Pons (tissue), 1 donor: ENCODE results near the gene TACC2.

Source experiments
- DNase-seq: peaks from one replicate; pipeline ENCODE4 v3.0.0-alpha.2; 2016; ENCODE audit warnings: low spot score

TACC2 gene

GRCh38 chr10:122222638-122223037 lies 233.7 kb downstream of the TACC2 start:
- DNase-seq: no peak

GRCh38 chr10:122224159-122224558 lies 235.2 kb downstream of the TACC2 start:
- no peak for DNase-seq

DNA sequence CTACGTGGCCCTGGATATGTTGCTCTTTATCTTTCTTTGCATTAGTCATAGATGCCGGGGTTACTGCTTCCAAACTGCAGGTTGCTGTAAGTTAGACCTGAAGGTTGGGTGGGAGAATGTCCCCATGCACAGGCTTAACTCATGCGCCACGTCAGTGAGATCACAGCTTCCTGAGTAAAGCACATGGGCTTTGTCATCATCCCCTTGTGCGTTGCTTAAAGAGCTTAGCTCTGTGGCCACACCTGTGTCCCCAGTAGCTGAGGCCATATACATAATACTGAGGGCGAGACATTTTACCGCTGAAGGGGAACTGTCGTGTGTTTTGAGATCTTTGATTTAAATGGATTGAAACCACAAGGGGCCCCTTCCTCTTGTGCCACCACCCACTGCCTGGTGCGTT lies 236.4 kb downstream of the TACC2 start:
- no peak for DNase-seq

DNA sequence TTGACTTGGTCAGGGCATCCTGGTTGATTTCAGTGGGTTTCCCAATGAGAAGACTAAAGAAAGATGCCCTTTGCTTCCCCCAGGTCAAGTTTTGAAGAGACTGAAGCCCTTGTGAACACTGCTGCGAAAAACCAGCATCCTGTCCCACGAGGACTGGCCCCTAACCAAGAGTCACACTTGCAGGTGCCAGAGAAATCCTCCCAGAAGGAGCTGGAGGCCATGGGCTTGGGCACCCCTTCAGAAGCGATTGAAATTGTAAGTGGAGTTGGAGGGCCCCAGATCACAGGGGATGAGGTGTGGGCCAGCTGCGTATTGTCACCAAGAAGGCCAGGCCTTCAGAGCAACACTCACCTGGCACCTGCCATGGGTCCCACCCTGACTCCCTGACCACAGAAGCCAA lies 238.8 kb downstream of the TACC2 start:
- DNase-seq: no peak

DNA sequence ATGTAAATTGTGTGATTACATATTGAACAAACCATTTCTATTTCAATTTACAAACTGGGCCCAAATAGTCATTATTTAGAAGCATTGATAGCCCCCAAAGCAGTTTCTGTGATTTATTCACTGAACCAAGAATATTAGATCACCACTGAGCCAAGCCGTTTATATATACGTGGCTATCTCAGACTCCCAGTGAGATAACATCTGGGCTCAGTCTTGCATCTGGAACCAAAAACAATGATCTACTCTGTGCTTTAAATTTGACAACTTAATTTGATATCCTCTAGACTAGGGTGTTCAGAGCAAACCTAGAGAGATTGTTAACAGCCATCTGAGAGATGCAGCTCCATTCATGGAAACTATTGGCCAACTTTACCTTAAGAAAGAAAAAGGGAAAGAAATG lies 240.7 kb downstream of the TACC2 start:
- DNase-seq: no peak

DNA sequence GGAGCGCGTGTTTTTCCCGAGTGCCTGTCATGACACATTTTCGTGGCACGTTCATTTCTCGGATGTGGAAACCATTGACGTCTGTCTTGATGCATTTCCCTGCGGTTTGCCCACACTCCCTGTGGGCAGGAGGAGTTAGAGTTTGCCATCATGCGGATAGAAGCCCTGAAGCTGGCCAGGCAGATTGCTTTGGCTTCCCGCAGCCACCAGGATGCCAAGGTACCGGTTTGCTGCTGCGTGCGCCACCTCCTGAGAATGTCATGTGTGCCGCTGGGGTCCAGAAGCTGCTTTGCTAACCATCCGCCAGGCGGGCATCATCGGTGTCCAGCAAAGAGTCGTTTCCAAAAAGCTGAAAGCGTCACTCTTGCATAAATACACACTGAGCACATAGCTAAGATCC lies 241.3 kb downstream of the TACC2 start:
- no peak for DNase-seq

GRCh38 chr10:122232769-122233168 lies 243.8 kb downstream of the TACC2 start:
- DNase-seq: no peak

DNA sequence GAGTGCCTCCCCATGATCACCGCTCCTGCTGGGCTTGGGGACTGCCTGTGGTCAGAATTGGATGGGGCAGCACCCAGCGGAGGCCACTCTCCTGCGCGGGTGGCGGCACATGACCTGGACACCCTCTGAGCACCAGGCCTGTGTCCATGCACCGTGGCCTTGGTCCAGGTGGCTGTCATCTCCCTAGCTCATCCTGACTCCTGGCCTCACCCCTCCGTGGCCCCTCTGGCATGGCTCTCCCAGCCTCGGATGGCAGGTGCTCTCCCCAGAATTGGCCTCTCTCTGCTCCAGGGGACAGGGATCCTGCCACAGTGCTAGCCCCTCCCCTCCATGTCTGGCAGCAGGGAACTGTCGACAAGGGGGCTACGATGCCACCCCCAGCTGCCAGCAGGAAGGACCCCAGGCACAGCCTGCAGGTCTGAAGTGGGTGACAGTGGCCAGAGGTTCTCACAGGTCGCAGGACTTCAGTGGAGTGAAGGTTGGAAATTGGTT lies 244.9 kb downstream of the TACC2 start:
- no peak for DNase-seq

GRCh38 chr10:122234416-122234815 lies 245.5 kb downstream of the TACC2 start:
- DNase-seq: no peak

DNA sequence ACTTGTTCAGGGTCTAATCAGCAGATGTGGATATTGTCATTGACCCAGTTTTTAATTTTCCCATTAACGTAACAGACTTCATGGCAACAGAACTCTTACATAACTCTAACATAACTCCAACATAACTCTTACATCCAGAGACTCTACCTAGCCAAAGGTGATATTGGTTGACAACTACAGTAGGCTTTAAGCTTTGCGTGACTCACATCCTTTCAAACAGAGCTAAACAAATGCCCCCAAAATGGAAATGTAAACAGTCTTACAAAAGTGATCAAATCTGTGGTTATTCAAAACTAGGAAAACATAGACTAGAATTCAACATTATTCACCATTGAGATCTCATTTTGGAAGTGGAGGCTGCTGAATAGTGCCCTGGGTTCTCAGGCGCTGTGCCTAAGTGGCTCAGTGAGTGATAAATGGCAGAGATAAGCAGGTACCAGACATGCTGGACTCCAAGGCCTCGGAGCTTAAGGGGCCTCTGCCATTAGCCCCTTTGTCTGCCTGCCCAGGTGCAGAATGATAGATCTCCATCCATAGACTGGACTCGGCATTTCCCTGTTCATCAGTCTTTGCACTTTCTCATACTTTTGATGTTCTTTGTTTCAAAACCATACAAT lies 247.8 kb downstream of the TACC2 start:
- peak; percentile 21 for DNase-seq

GRCh38 chr10:122237331-122237990 lies 248.5 kb downstream of the TACC2 start:
- DNase-seq: no peak

DNA sequence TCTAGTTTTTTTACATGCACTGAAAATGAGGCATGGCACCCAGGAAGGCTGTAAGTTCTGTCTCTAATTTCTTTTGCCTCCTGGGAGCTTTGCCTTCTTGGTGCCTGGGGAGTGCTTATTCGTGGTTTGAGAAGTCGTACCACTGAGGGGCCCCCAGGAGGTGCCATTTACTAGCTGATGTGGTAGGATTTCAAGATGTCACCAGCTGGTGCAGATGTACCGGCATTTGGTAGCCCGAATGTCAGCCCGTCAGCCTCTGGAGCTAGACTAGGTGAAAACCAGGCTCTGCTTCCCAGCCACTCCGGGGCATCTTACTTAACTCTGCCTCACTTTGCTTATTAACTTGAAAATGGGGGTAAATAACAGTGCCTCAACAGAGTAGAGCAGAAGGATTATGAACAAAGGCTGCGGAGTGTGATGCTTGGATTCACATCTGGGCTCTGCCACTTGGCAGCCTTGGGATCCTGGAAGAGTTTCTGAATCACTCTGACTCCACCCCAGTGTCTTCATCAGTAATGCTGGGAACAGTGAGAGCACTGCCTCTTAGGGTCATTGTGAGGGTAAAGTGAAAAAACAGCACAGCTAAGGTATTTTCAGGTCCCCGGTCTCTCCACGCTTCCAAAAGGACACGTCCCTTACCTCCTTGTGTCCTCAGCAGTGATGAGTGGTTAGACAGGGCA lies 250.8 kb downstream of the TACC2 start:
- DNase-seq: no peak

DNA sequence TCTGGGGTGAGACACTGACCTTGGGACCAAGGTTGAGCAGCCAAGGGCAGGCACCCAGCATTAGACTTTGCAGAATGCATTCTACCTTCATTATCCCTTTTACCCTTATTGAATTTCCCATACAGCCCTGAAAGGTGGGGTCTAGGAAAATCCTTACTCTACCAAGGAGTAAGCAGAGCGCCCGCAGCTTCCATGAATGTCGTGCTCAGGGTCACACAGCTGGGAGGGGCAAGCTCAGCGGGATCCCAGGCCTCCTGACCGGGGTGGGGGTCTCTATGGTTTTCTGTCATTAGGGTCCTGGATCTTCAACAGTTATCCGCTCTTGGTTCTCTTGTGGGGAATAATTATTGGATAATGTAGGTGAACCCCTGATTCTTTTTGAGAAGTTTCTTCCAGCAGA lies 251.4 kb downstream of the TACC2 start:
- no peak for DNase-seq

- DNase-seq: no peak
Observed at GRCh38 chr10:122241836-122242235, 252.9 kb downstream of the TACC2 start.

DNA sequence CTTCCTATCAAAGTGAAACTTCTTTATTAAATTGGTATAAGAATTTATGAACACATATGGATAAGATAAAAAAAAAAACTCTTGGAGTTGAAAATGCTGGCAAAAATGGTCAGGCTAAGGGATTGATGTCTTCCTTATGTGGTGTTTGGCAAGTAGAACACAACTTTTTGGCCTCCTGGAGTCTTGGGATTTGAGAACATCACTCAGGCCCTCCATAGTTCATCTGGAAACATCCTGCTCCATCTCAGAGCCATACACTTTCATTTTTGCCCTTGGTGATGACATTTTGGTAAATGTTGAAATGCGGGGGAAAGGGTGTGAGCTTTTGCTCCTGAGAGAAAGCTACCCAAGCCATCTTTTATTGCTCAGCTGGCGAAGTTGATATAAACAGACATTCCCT lies 254.6 kb downstream of the TACC2 start:
- no peak for DNase-seq

GRCh38 chr10:122244001-122244975 lies 255.3 kb downstream of the TACC2 start:
- DNase-seq: no peak

GRCh38 chr10:122245136-122245535 lies 256.2 kb downstream of the TACC2 start:
- no peak for DNase-seq

DNA sequence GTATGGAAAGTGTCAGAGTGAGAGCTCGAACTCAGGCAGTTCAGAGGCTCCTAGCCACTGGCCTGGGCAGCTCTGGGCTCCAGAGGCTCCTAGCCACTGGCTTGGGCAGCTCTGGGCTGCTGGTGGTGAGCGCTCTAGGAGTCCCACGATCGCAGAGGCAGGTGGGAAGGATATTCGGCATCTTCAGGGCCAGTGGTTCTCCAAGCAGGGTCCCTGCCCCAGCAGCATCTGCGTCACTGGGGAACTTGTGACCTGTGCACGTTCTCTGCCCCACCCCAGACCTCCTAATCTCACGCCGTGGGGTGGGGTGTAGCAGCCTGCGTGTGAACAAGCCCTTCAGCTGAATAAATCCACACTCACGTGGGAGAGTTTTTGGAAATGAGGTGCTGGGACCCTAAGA lies 256.9 kb downstream of the TACC2 start:
- no peak for DNase-seq

- no peak for DNase-seq
Observed at GRCh38 chr10:122246830-122247520, 258.0 kb downstream of the TACC2 start.

- DNase-seq: no peak
Observed at GRCh38 chr10:122248356-122249302, 259.7 kb downstream of the TACC2 start.
